ENCODE measurements around the gene CST9.
"Not testable (repeated sequence)": the region's sequence is repeated elsewhere in the genome, so short reads cannot be mapped to it uniquely, and the experiment has no call there.

CST9 gene

DNA sequence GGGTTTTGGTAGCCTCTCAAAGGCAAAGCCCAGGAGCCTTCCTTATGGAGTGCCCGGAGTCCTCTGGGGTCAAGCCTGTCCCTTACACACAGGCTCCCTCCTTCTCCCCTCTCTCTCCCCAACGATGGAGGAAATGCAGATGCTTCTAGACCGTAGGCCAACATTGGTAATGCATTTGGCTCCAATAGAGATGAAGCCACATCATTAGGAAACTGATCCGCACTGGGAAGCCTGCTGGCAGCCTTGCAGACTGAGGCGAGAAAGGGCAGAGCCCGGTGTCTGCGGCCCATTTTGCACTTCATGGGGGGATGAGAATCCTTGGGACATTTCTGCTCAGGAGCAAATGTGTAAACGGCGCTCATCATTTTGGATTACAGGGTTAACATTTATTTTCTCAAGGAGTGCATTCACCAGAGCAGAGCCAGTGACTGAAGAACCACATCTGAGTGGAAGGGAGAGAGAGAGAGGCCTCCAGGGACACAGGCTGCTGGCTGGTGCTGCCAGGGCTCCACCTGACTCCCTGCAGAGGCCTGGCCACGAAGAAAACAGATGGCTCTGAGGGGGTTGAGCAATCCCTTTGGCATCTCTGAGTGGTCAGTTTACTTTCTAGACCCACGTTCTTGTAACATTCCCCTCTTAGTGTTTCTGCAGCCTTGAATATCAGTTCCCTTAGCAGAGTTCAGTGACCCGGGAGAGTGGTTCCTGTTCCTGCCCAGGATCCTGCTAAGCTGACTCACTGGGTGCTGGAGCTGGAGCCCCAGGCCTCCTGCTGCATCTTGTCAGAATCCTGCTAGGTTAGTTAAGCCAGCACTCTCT is 36.4 kb upstream of the CST9 start:
- no peak overlapping the region for H3K27ac Mint-ChIP-seq
- DNase-seq (ENCODE audit: low spot score in 2 of 2) (no peak), ATAC-seq (ENCODE audit: low read depth) (no peak)
- no peaks in the 10 kb centered on the region for H3K36me3 Mint-ChIP-seq
- H3K4me3 Mint-ChIP-seq, result no peak overlapping the region
- no peaks in the 10 kb centered on the region for H3K4me1 Mint-ChIP-seq
- peaks cover 9% of the 10 kb centered on the region for H3K27me3 Mint-ChIP-seq
- H3K9me3 Mint-ChIP-seq, result no peaks in the 10 kb centered on the region

DNA sequence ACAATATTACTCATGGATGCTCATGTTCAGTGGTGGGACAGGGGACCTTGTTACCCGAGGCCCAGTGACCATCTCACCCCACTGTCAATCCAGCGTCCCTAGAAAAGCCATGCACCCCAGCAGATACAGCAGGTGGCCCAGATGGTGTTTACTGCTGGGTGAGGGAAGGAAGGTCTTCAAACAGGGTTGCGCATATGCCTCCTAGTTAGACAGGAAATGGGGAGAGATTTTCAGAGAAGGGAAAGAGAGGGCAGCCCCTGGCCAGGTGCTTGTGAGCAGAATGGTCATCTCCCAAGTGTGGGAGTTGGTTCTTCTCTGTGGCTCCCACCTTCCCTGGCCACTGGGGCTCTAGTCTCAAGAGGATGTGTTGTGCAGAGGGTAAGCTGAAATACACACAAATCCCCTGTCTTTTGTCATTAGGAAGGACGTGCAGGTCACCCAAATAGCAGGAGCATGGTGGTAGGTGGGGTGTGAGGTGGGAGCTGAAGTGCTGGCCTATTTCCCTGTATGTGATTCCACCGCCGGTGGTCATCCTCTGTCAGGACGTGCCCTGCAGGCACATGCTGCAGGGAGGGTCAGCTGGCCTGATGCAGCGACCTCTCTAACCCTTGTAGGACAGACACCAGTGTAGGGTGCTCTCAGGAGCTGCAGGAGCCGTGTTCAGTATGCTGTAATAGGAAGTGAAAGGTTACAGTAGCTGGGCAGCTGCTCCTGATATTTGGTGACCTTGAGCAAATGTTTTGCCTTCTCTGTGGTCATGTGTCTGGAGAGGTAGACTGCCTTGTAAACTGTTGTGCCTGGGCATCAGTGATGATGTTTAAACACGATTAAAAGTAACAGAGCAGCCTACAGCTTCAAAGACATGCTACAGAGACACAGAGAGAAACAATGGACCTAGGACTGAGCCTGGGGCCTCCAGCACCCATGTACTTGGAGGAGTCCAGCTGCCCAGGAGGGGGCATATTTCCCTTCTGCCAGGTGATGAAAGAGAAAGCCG is 35.3 kb upstream of the CST9 start:
- Mint-ChIP-seq H3K36me3 (no peaks in the 10 kb centered on the region), H3K4me3 (no peak overlapping the region), H3K27me3 (peaks cover 9% of the 10 kb centered on the region), H3K27ac (no peak overlapping the region), H3K4me1 (peaks cover 2% of the 10 kb centered on the region), H3K9me3 (no peaks in the 10 kb centered on the region)
- DNase-seq (ENCODE audit: low spot score in 2 of 2) (no peak), ATAC-seq (ENCODE audit: low read depth) (no peak)

GRCh38 chr20:23640018-23640601 is 34.4 kb upstream of the CST9 start:
- Mint-ChIP-seq H3K27me3 (peaks cover 8% of the 10 kb centered on the region), H3K9me3 (no peaks in the 10 kb centered on the region), H3K4me1 (peaks cover 2% of the 10 kb centered on the region), H3K4me3 (no peak overlapping the region), H3K36me3 (no peaks in the 10 kb centered on the region), H3K27ac (no peak overlapping the region)
- no peak for DNase-seq (ENCODE audit: low spot score in 2 of 2)
- ATAC-seq (ENCODE audit: low read depth), result no peak

- H3K36me3 Mint-ChIP-seq, result no peaks in the 10 kb centered on the region
- no peak overlapping the region for H3K27ac Mint-ChIP-seq
- H3K9me3 Mint-ChIP-seq, result no peaks in the 10 kb centered on the region
- H3K4me3 Mint-ChIP-seq, result no peak overlapping the region
- DNase-seq (ENCODE audit: low spot score in 2 of 2) (no peak), ATAC-seq (ENCODE audit: low read depth) (no peak)
- H3K4me1 Mint-ChIP-seq, result peaks cover 2% of the 10 kb centered on the region
- peaks cover 14% of the 10 kb centered on the region for H3K27me3 Mint-ChIP-seq
These were observed 33.8 kb upstream of the CST9 start for GRCh38 chr20:23639490-23639958.

GRCh38 chr20:23638309-23638708 is 32.6 kb upstream of the CST9 start:
- Mint-ChIP-seq H3K27ac (no peak overlapping the region), H3K4me1 (peaks cover 2% of the 10 kb centered on the region), H3K27me3 (peaks cover 16% of the 10 kb centered on the region), H3K36me3 (no peaks in the 10 kb centered on the region), H3K4me3 (no peak overlapping the region), H3K9me3 (no peaks in the 10 kb centered on the region)
- no peak for DNase-seq (ENCODE audit: low spot score in 2 of 2)
- ATAC-seq (ENCODE audit: low read depth), result no peak

- Mint-ChIP-seq H3K4me3 (no peak within 1 kb of the TSS), H3K36me3 (no peaks in the 10 kb centered on the region), H3K9me3 (no peaks in the 10 kb centered on the region), H3K27ac (no peak within 1 kb of the TSS), H3K4me1 (peaks cover 2% of the 10 kb centered on the region), H3K27me3 (peaks cover 16% of the 10 kb centered on the region)
- DNase-seq (ENCODE audit: low spot score in 2 of 2) (no peak), ATAC-seq (ENCODE audit: low read depth) (no peak)
These were observed 31.8 kb upstream of the CST9 start, which contains the start of gene CST3 for GRCh38 chr20:23637282-23638221. Gene CST3, minus strand, starts transcription at chr20:23637955. Its CDS starts 93 bp downstream, at chr20:23637862.

- no peaks in the 10 kb centered on the region for H3K36me3 Mint-ChIP-seq
- no peak overlapping the region for H3K27ac Mint-ChIP-seq
- no peak overlapping the region for H3K4me3 Mint-ChIP-seq
- H3K9me3 Mint-ChIP-seq, result no peaks in the 10 kb centered on the region
- no peak for DNase-seq (ENCODE audit: low spot score in 2 of 2)
- peaks cover 2% of the 10 kb centered on the region for H3K4me1 Mint-ChIP-seq
- no peak for ATAC-seq (ENCODE audit: low read depth)
- H3K27me3 Mint-ChIP-seq, result peaks cover 16% of the 10 kb centered on the region
These were observed 31.2 kb upstream of the CST9 start for GRCh38 chr20:23636908-23637281.

DNA sequence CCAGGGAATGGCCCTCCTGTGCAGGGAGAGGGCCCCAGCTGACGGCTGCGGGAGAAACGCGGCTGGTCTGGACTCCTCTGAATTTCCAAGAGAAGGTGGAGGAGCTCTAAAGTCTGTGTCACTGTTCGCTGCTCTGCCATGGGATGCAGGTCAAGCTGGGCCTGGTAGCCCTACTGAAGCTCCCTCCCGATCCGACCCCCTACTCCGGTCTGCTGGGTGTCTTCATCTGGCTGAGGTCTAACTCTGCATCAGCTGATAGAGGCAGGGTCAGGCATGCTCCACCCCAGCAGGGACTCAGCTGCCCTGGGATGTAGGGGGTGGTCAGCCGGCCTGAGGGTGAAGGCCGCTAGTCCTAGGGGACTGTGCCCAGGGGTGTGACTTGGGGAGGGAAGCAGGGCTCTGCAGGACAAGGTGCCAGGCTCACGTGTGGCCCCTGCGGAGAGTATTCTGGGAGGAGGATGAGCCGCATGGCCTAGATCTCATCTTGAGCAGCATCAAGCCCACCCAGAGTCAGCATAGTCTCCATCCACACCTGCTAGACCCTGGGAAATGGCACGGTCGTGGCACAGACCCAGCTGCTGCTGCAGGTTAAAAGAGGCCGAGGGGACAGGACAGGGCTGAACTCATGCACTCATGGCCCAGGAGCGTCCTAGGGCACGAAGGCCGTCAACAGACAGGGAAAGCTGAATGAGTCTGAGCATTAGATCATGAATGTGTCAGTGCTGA is 30.6 kb upstream of the CST9 start:
- no peaks in the 10 kb centered on the region for H3K9me3 Mint-ChIP-seq
- DNase-seq (ENCODE audit: low spot score in 2 of 2), result no peak
- H3K4me1 Mint-ChIP-seq, result peaks cover 2% of the 10 kb centered on the region
- no peak overlapping the region for H3K27ac Mint-ChIP-seq
- no peak overlapping the region for H3K4me3 Mint-ChIP-seq
- H3K27me3 Mint-ChIP-seq, result peaks cover 16% of the 10 kb centered on the region
- no peaks in the 10 kb centered on the region for H3K36me3 Mint-ChIP-seq
- ATAC-seq (ENCODE audit: low read depth), result no peak

GRCh38 chr20:23635768-23636090 is 30.0 kb upstream of the CST9 start:
- H3K4me1 Mint-ChIP-seq; H3K4me3 Mint-ChIP-seq; H3K9me3 Mint-ChIP-seq; DNase-seq (ENCODE audit: low spot score in 2 of 2); H3K36me3 Mint-ChIP-seq; H3K27ac Mint-ChIP-seq; ATAC-seq (ENCODE audit: low read depth): not testable (repeated sequence)
- H3K27me3 Mint-ChIP-seq, result peaks cover 16% of the 10 kb centered on the region

DNA sequence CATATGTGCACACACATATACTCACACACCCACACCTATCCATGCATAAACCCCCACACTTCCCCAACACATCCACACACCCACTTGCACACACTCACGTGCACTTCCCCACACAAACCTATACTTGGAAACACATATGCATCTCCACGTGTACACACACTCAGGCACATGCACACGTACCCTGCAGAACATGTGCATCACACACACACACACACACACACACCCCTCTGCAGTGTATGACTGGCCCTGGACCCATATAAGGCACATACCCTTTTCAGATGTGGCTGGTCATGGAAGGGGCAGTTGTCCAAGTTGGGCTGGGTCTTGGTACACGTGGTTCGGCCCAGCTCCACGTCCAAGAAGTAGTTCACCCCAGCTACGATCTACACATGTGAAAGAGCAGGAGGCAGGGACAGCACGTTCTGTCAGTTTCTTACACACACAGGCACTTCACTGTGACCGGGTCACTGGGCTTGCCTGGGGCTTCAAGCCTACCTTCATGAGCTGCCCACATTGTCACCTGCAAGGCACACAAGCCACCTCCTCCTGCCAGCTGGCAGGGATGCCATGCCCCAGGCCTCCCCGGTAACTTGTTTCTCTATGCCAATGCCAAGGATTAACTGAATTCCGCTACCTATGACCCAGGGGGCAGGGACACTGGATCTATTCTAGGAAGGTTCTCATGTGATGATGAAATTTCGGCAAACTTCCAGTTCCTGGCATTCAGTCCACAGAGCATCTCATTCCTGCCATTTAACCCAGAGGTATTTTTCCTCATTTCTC is 29.5 kb upstream of the CST9 start:
- Mint-ChIP-seq H3K36me3 (no peaks in the 10 kb centered on the region), H3K9me3 (no peaks in the 10 kb centered on the region), H3K4me1 (peaks cover 2% of the 10 kb centered on the region), H3K4me3 (no peak overlapping the region), H3K27ac (no peak overlapping the region), H3K27me3 (peaks cover 16% of the 10 kb centered on the region)
- ATAC-seq (ENCODE audit: low read depth) (no peak), DNase-seq (ENCODE audit: low spot score in 2 of 2) (no peak)

GRCh38 chr20:23634044-23634801 is 28.5 kb upstream of the CST9 start:
- Mint-ChIP-seq H3K4me3 (no peak overlapping the region), H3K9me3 (peaks cover 2% of the 10 kb centered on the region), H3K27me3 (peaks cover 16% of the 10 kb centered on the region), H3K36me3 (no peaks in the 10 kb centered on the region), H3K4me1 (peaks cover 2% of the 10 kb centered on the region), H3K27ac (no peak overlapping the region)
- DNase-seq (ENCODE audit: low spot score in 2 of 2) (no peak), ATAC-seq (ENCODE audit: low read depth) (no peak)

Data from memory B cell (primary cell).